Cerebellar cortex (tissue), 1 donor: ENCODE results near the gene UBXN7.
"Not testable (repeated sequence)": the region's sequence is repeated elsewhere in the genome, so short reads cannot be mapped to it uniquely, and the experiment has no call there.

Experiments used
- DNase-seq: peaks from one replicate; pipeline ENCODE4 v3.0.0-alpha.2; 2015; ENCODE audit warnings: low spot score

UBXN7 gene

DNA sequence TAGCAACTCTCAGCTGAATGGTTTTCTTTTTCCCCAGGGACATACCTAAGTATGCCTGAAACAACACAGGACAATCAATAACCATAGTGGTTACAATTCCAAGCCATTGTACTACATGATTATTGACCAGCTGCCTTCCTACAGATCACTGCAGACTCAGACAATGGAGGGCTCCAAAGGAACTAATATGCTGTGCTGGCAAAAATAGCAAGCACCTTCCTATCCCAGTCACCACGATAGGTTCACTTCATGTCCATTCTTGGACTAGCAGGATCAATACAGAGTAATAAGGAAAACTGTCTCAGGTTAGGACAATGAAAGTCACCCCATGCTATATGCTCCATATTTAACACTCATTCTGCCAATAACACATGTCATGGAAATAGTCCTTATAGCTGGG lies 76.6 kb downstream of the UBXN7 start:
- no peak for DNase-seq

- DNase-seq = no peak
Measured at GRCh38 chr3:196354132-196354531, 78.1 kb downstream of the UBXN7 start.

GRCh38 chr3:196351541-196351940 lies 80.7 kb downstream of the UBXN7 start:
- no peak for DNase-seq

GRCh38 chr3:196350067-196350466 lies 82.2 kb downstream of the UBXN7 start:
- no peak for DNase-seq

GRCh38 chr3:196348698-196349097 lies 83.5 kb downstream of the UBXN7 start:
- no peak for DNase-seq

DNA sequence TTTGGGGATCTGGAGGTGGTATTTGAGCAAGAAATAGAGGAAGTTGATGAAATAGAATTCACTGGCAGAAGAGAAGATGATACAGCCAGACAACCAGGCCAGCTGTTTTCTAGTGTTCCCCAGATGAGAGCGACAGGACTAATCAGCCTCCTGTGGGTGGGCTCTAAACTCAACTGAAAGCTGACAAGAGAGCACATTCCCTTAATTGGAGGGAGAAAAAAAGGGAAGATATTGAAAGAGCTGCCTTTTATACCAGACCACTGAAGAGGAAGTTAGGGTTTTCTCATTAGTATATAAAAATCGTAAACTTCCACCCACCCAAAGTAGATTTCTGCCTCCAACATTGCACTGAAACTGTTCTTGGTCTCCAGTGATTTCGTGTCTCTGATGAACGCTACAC lies 87.6 kb downstream of the UBXN7 start:
- no peak for DNase-seq

GRCh38 chr3:196343917-196344316 lies 88.3 kb downstream of the UBXN7 start:
- DNase-seq = not testable (repeated sequence)

- DNase-seq = no peak
Measured at GRCh38 chr3:196341137-196341536, 91.1 kb downstream of the UBXN7 start.

DNA sequence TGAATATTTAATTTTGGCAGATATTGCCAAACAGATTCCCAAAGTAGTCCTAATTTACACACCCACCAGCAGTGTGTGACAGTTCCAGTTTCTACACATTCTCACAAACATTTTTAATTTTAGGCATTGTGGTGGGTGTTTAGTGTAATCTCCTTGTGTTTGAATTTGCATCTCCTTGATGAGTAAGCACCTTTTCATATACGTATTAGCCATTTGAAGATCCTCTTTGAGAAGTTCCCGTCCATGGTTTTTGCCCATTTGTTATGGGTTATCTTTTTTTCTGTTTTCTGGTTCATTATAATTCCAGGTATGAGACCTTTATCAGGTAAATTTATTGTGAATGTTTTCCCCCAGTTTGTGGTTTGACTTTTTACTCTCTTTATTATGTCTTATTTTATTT lies 91.8 kb downstream of the UBXN7 start:
- no peak for DNase-seq

DNA sequence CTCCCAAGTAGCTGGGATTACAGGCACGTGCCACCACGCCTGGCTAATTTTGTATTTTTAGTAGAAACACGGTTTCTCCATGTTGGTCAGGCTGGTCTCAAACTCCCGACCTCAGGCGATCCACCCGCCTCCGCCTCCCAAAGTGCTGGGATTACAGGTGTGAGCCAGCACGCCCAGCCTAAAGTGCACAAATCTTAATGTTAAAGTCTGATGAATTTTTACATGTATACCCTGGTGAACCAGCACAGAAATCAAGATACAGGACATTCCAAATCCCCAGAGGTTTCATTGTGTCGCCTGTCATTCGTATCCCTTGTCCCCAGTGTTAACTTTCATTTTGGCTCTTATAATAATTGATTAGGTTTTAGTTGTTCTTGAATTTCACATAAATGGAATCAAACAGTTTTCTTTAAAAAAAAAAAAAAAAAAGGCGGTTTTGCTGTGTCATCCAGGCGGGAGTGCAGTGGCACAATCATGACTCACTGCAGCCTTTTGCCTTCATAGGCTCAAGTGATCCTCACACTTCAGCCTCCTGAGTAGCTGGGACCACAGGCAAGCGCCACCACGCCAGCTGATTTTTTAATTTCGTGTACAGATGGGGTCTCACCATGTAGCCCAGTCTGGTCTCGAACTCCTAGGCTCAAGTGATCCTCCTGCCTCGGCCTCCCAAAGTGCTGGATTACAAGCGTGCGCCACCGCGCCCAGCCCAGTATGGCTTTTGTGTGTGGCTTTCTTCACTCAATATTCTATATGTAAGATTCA lies 92.6 kb downstream of the UBXN7 start:
- DNase-seq = no peak

GRCh38 chr3:196339044-196339443 lies 93.2 kb downstream of the UBXN7 start:
- DNase-seq = no peak

DNA sequence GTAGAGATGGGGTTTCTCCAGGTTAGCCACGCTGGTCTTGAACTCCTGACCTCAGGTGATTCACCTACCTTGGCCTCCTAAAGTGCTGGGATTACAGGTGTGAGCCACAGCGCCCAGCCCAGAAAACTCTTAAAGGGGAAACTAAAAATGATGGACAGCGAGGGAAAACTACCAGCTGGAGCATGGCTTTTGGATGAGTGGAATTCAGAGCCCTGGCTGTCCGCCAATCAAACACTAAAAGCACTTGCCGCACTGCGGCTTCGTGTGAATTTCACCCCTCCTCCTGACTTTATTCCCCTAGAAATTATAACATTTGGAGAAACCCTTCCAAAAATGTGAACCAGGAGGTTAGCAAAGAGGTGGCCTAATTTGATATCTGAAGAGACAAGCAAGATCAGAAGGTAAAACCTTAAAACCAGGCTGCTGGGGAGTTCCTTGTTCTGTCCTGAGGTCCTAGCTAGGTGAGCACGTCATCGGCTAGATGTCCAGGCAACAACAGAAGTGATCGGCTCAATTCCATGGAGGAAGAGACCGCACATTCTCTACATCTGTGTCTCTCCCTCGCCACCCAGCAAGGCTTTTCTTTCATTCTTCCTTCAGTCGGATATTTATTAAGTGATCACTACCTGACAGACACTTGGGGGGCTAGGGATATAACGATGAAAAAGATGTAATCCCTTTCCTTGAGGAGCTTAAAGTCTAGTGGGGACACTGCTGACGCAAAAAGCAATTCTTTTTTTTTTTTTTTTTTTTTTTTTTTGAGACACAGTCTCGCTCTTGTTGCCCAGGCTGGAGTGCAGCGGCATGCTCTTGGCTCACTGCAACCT lies 95.7 kb downstream of the UBXN7 start:
- DNase-seq = no peak

DNA sequence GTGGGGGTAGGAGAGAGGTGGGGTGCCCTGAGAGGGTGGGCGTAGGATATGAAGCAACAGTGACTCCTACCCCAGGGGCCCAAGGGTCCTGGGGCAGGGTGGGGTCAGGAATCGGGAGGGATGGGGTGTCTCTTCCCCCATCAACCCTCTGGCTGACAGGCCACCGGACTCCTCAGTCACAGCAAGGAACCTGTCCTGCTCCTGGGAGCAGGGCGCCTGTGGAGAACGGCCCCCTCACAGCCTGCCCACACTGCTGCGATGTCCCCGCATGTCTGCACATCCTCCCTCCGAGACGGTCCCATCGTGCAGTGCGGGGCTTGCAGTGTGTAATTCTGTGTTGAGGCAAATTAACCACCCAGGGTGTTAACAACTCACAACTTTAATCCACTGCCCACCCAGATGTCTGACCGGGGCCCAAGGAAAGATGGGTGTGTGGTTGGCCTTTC lies 96.7 kb downstream of the UBXN7 start:
- DNase-seq = no peak

- DNase-seq = no peak
Measured at GRCh38 chr3:196334982-196335381, 97.2 kb downstream of the UBXN7 start.

- DNase-seq = no peak
Measured at GRCh38 chr3:196332168-196332567, 100.1 kb downstream of the UBXN7 start.

GRCh38 chr3:196327405-196327804 lies 104.8 kb downstream of the UBXN7 start:
- DNase-seq = no peak

DNA sequence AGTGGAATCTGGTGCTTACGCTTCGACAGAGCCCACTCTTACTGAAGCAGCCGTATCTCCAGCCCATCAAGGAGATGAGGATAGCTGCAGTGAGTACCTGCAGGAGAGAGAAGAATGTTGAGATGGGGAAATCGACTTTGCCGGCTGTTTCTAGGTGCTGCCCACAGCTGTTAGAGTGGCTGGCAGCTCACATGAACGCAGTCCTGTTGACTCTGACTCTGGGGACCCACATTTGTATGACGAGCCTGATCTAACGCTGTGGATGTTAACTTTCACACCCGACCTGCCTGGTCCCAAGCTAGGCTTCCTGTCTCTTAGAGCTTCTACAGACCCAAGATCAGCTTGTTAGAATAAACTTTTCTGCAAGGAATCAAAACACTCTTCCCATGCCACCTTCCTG lies 105.3 kb downstream of the UBXN7 start:
- no peak for DNase-seq

- peak; percentile 37 for DNase-seq
Measured at GRCh38 chr3:196323691-196324090, 108.5 kb downstream of the UBXN7 start.

GRCh38 chr3:196323016-196323415 lies 109.2 kb downstream of the UBXN7 start:
- no peak for DNase-seq

DNA sequence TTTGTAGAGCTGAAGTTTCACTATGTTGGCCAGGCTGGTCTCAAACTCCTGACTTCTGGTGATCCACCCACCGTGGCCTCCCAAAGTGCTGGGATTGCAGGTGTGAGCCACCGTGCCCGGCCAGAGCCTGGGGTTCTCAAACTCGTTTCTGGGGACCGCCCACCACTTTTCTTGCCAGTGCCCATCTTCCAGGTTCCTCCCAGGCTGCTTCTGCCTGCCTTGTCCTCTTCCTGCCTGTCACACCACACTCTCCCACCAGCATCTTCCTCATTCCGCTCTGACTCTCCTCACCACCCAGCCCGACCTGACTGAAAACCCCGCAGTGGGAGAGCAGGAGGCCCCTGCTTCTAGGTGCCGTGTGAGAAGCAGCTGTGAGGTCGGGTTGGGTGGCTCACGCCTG lies 111.1 kb downstream of the UBXN7 start:
- DNase-seq = no peak

GRCh38 chr3:196320137-196320536 lies 112.1 kb downstream of the UBXN7 start:
- DNase-seq = no peak

GRCh38 chr3:196317687-196318467 lies 114.3 kb downstream of the UBXN7 start, which contains the start of gene DYNLT2B:
TSS of gene DYNLT2B (minus strand) at chr3:196318240. CDS start at chr3:196318152, 88 bp downstream.
- DNase-seq = peak; percentile 89
